ENCODE data around the gene CEBPE. TPM values are rescaled to one million over a fixed set of nuclear protein-coding genes. Genes with fewer than 3 reads are reported as not detected.

CEBPE gene
- total RNA-seq, 3 donors from 2014 or later = 0.32 TPM; not detected in 2

GRCh38 chr14:23126548-23127278 is 7.7 kb upstream of the CEBPE start:
- Histone ChIP-seq H3K4me3 (no peak overlapping the region), H3K27ac (peak overlapping the region in 1 of 2 donors; percentile 63), H3K4me1 (peaks cover 0 to 3% of the 10 kb centered on the region in 2 donors), H3K27me3 (no peaks in the 10 kb centered on the region), H3K9me3 (no peaks in the 10 kb centered on the region), H3K36me3 (no peaks in the 10 kb centered on the region)
- TF ChIP-seq CTCF (IDR thresholded peaks at IDR 0.05) (no peak), POLR2AphosphoS5 (IDR thresholded peaks at IDR 0.05) (no peak), POLR2A (IDR thresholded peaks at IDR 0.05) (no peak)
- intact Hi-C loops (cut with DNase I; ENCODE audit: low total_unique reads) = no loop called here
- DNase-seq (ENCODE audit: low spot score in 2 of 2) = no peak

- no peaks in the 10 kb centered on the region for H3K27me3 ChIP-seq
- intact Hi-C loops (cut with DNase I; ENCODE audit: low total_unique reads) = no loop called here
- no peaks in the 10 kb centered on the region for H3K9me3 ChIP-seq
- peaks cover 0 to under 1% of the 10 kb centered on the region in 2 donors for H3K4me1 ChIP-seq
- TF ChIP-seq POLR2A (IDR thresholded peaks at IDR 0.05) = no peak
- peak in 1 of 3 donors; percentile 20 for TF ChIP-seq POLR2AphosphoS5 (IDR thresholded peaks at IDR 0.05)
- TF ChIP-seq CTCF (IDR thresholded peaks at IDR 0.05) = no peak
- no peak for DNase-seq (ENCODE audit: low spot score in 2 of 2)
- no peaks in the 10 kb centered on the region for H3K36me3 ChIP-seq
- peak overlapping the region; percentile 63 to 64 for H3K27ac ChIP-seq
- H3K4me3 ChIP-seq = no peak overlapping the region
These were observed 7.0 kb upstream of the CEBPE start for GRCh38 chr14:23125933-23126524.

- H3K4me1 ChIP-seq = no peaks in the 10 kb centered on the region
- H3K36me3 ChIP-seq = no peaks in the 10 kb centered on the region
- intact Hi-C loops (cut with DNase I; ENCODE audit: low total_unique reads) = no loop called here
- TF ChIP-seq CTCF (IDR thresholded peaks at IDR 0.05) (no peak), POLR2A (IDR thresholded peaks at IDR 0.05) (no peak), POLR2AphosphoS5 (IDR thresholded peaks at IDR 0.05) (no peak)
- H3K4me3 ChIP-seq = no peak overlapping the region
- H3K9me3 ChIP-seq = no peaks in the 10 kb centered on the region
- peak overlapping the region; percentile 22 to 64 for H3K27ac ChIP-seq
- no peaks in the 10 kb centered on the region for H3K27me3 ChIP-seq
- no peak for DNase-seq (ENCODE audit: low spot score in 2 of 2)
These were observed 6.0 kb upstream of the CEBPE start for GRCh38 chr14:23125011-23125410.

GRCh38 chr14:23124337-23124954 is 5.4 kb upstream of the CEBPE start:
- H3K36me3 ChIP-seq = no peaks in the 10 kb centered on the region
- no peaks in the 10 kb centered on the region for H3K4me1 ChIP-seq
- no peak for TF ChIP-seq POLR2AphosphoS5 (IDR thresholded peaks at IDR 0.05)
- no peak for TF ChIP-seq POLR2A (IDR thresholded peaks at IDR 0.05)
- no peak for TF ChIP-seq CTCF (IDR thresholded peaks at IDR 0.05)
- no peak for DNase-seq (ENCODE audit: low spot score in 2 of 2)
- intact Hi-C loops (cut with DNase I; ENCODE audit: low total_unique reads) = loop anchor here (5.0 kb wide), 1 partner anchor 63 kb away; no protein-coding TSS in a partner anchor
- peak overlapping the region; percentile 51 to 52 for H3K27ac ChIP-seq
- no peaks in the 10 kb centered on the region for H3K27me3 ChIP-seq
- H3K9me3 ChIP-seq = no peaks in the 10 kb centered on the region
- H3K4me3 ChIP-seq = no peak overlapping the region

GRCh38 chr14:23123419-23123818 is 4.4 kb upstream of the CEBPE start:
- H3K4me1 ChIP-seq = no peaks in the 10 kb centered on the region
- H3K4me3 ChIP-seq = no peak overlapping the region
- intact Hi-C loops (cut with DNase I; ENCODE audit: low total_unique reads) = loop anchor here (5.0 kb wide), 1 partner anchor 64 kb away; no protein-coding TSS in a partner anchor
- no peaks in the 10 kb centered on the region for H3K36me3 ChIP-seq
- peak; percentile 54 to 92 for DNase-seq (ENCODE audit: low spot score in 2 of 2)
- H3K27ac ChIP-seq = peak overlapping the region; percentile 51 to 52
- TF ChIP-seq CTCF (IDR thresholded peaks at IDR 0.05) (no peak), POLR2A (IDR thresholded peaks at IDR 0.05) (no peak), POLR2AphosphoS5 (IDR thresholded peaks at IDR 0.05) (no peak)
- no peaks in the 10 kb centered on the region for H3K9me3 ChIP-seq
- no peaks in the 10 kb centered on the region for H3K27me3 ChIP-seq

All from breast epithelium (tissue), 4 donors.